ENCODE measurements around the gene CCDC154.

CCDC154 gene

GRCh38 chr16:1385232-1385631, 59.1 kb downstream of the CCDC154 start:
- no peak for DNase-seq

All from HCEC 1CT (cell line).